AG08395 (cell line): ENCODE results near the gene HAL.
"Not testable (repeated sequence)": the region's sequence is repeated elsewhere in the genome, so short reads cannot be mapped to it uniquely, and the experiment has no call there.

Experiments used
- DNase-seq: peaks from one replicate; pipeline ENCODE4 v3.0.0; 2012; ENCODE audit warnings: mixed read lengths, low spot score

The HAL gene

GRCh38 chr12:95977764-95978305, 18.3 kb downstream of the HAL start:
- DNase-seq = no peak

GRCh38 chr12:95976416-95976832, 19.7 kb downstream of the HAL start:
- DNase-seq = no peak

GRCh38 chr12:95975491-95975890, 20.7 kb downstream of the HAL start:
- no peak for DNase-seq

- no peak for DNase-seq
Measured at GRCh38 chr12:95974358-95974757, 21.8 kb downstream of the HAL start.

GRCh38 chr12:95972832-95973456, 23.2 kb downstream of the HAL start:
- DNase-seq = no peak

- DNase-seq = no peak
Measured at GRCh38 chr12:95970905-95971304, 25.2 kb downstream of the HAL start.

GRCh38 chr12:95969116-95969515, 27.0 kb downstream of the HAL start:
- not testable (repeated sequence) for DNase-seq

- no peak for DNase-seq
Measured at GRCh38 chr12:95967301-95967700, 28.8 kb downstream of the HAL start.

- DNase-seq = no peak
Measured at GRCh38 chr12:95966287-95966870, 29.8 kb downstream of the HAL start.

GRCh38 chr12:95963096-95963495, 33.0 kb downstream of the HAL start:
- DNase-seq = no peak

- no peak for DNase-seq
Measured at GRCh38 chr12:95962222-95962621, 33.9 kb downstream of the HAL start.

- DNase-seq = no peak
Measured at GRCh38 chr12:95960241-95960640, 35.9 kb downstream of the HAL start.

GRCh38 chr12:95959107-95959506, 37.0 kb downstream of the HAL start:
- peak; percentile 17 for DNase-seq

- no peak for DNase-seq
Measured at GRCh38 chr12:95956557-95957145, 39.5 kb downstream of the HAL start.

- DNase-seq = no peak
Measured at GRCh38 chr12:95955549-95956159, 40.5 kb downstream of the HAL start.

- DNase-seq = no peak
Measured at GRCh38 chr12:95953000-95953399, 43.1 kb downstream of the HAL start.

- DNase-seq = no peak
Measured at GRCh38 chr12:95951515-95951914, 44.6 kb downstream of the HAL start.

- no peak for DNase-seq
Measured at GRCh38 chr12:95949477-95950206, 46.5 kb downstream of the HAL start.

GRCh38 chr12:95944108-95944704, 51.9 kb downstream of the HAL start:
- DNase-seq = no peak

- peak; percentile 52 for DNase-seq
Measured at GRCh38 chr12:95943330-95943842, 52.8 kb downstream of the HAL start, which contains the start of gene AMDHD1. Gene AMDHD1, plus strand, starts transcription at chr12:95943331. Its CDS starts 68 bp downstream, at chr12:95943399.

- peak; percentile 76 for DNase-seq
Measured at GRCh38 chr12:95942524-95943329, 53.4 kb downstream of the HAL start, which contains the start of gene CCDC38. Gene CCDC38, minus strand, starts transcription at chr12:95942614. Its CDS starts 6,105 bp downstream, at chr12:95936509.
